Retinal pigment epithelial cell (primary cell): Measurements from ENCODE around the gene SOS1.
"Not testable (repeated sequence)": the region's sequence is repeated elsewhere in the genome, so short reads cannot be mapped to it uniquely, and the experiment has no call there.

Source experiments
- DNase-seq: peaks from one replicate; pipeline ENCODE4 v3.0.0-alpha.2; 2010; ENCODE audit warnings: low read depth
- H3K4me3 ChIP-seq: 2 replicates; pipeline ENCODE4 v1.5.1; 2011; ENCODE audit warnings: mild to moderate bottlenecking, low read length, control low read depth, moderate library complexity
- CTCF ChIP-seq: conservative IDR thresholded peaks from 2 replicates; pipeline ENCODE4 v1.5.1; 2011; ENCODE audit warnings: low read depth, low read length, control low read depth, inconsistent platforms

The SOS1 gene

GRCh38 chr2:39144416-39144815 lies 23.6 kb upstream of the SOS1 start:
- H3K4me3 ChIP-seq: no peak overlapping the region
- no peak for TF ChIP-seq CTCF
- DNase-seq: no peak

- H3K4me3 ChIP-seq: no peak overlapping the region
- no peak for TF ChIP-seq CTCF
- no peak for DNase-seq
Observed at GRCh38 chr2:39142904-39143605, 22.2 kb upstream of the SOS1 start.

- DNase-seq: no peak
- TF ChIP-seq CTCF: no peak
- no peak overlapping the region for H3K4me3 ChIP-seq
Observed at GRCh38 chr2:39141334-39142271, 20.8 kb upstream of the SOS1 start.

GRCh38 chr2:39140948-39141333 lies 20.1 kb upstream of the SOS1 start:
- not testable (repeated sequence) for H3K4me3 ChIP-seq, DNase-seq

GRCh38 chr2:39140322-39140847 lies 19.5 kb upstream of the SOS1 start:
- TF ChIP-seq CTCF: no peak
- no peak overlapping the region for H3K4me3 ChIP-seq
- no peak for DNase-seq

- H3K4me3 ChIP-seq: no peak overlapping the region
- no peak for TF ChIP-seq CTCF
- DNase-seq: no peak
Observed at GRCh38 chr2:39139511-39140237, 18.8 kb upstream of the SOS1 start.

GRCh38 chr2:39138837-39139211 lies 18.0 kb upstream of the SOS1 start:
- no peak overlapping the region for H3K4me3 ChIP-seq
- DNase-seq: no peak
- no peak for TF ChIP-seq CTCF

GRCh38 chr2:39138187-39138836 lies 17.5 kb upstream of the SOS1 start:
- DNase-seq, H3K4me3 ChIP-seq: not testable (repeated sequence)
